Measurements from ENCODE around the gene PIN4. TPM values are rescaled to one million over a fixed set of nuclear protein-coding genes. Genes with fewer than 3 reads are reported as not detected.

The PIN4 gene
- total RNA-seq, 1 experiment from 2014 or later: 9.5 TPM

GRCh38 chrX:72143609-72143907 is 38.0 kb upstream of the PIN4 start:
- ChIA-PET CTCF (no interaction called here), POLR2A (no interaction called here), RAD21 (ENCODE audit: low non-redundant PET in 1 of 2, low total read pairs in 2 of 2, uncharacterized antibody in 2 of 2, unreplicated experiment in 2 of 2) (no interaction called here)
- Histone ChIP-seq H2AFZ (ENCODE audit: low read depth, low read length, poor library complexity, severe bottlenecking) (no peak overlapping the region), H3K36me3 (ENCODE audit: control insufficient read depth in 1 of 2, insufficient read depth in 2 of 2, low read length in 2 of 2) (no peaks in the 10 kb centered on the region), H3K9ac (ENCODE audit: low read length) (no peak overlapping the region), H3K27ac (ENCODE audit: low read depth, low read length) (no peak overlapping the region), H3K9me2 (ENCODE audit: insufficient read depth) (no peaks in the 10 kb centered on the region), H3K9me3 (ENCODE audit: control insufficient read depth in 1 of 2, insufficient read depth in 1 of 2, low read depth in 1 of 2, low read length in 2 of 2) (no peaks in the 10 kb centered on the region), H3K4me1 (ENCODE audit: control insufficient read depth in 1 of 2, insufficient read depth in 2 of 2, low read length in 2 of 2) (no peaks in the 10 kb centered on the region), H3K79me2 (ENCODE audit: insufficient read depth, low read length) (no peaks in the 10 kb centered on the region), H3K4me2 (ENCODE audit: low read length) (no peak overlapping the region), H3K27me3 (ENCODE audit: insufficient read depth, low read length) (no peaks in the 10 kb centered on the region), H3K4me3 (replicated peaks in 1 of 2; ENCODE audit: low read depth in 1 of 2, low read length in 2 of 2) (no peak overlapping the region), H4K20me1 (ENCODE audit: insufficient read depth) (no peaks in the 10 kb centered on the region)
- intact Hi-C loops (cut with micrococcal nuclease): no loop called here
- DNase-seq (ENCODE audit: low read depth, low spot score) (no peak), ATAC-seq (no peak)
- no peak for TF ChIP-seq CEBPB (IDR thresholded peaks at IDR 0.05; ENCODE audit: low read depth)
- no peak for TF ChIP-seq ZBTB33 (IDR thresholded peaks at IDR 0.05; ENCODE audit: extremely low read depth, insufficient replicate concordance, low read length)
- no peak for TF ChIP-seq CTCF (IDR thresholded peaks at IDR 0.05 in 2 of 3, conservative IDR thresholded peaks at IDR 0.05 in 1 of 3; ENCODE audit: borderline replicate concordance in 1 of 3, insufficient read depth in 1 of 3, low read depth in 2 of 3, low read length in 2 of 3)
- TF ChIP-seq RAD21 (IDR thresholded peaks at IDR 0.05; ENCODE audit: low read depth): no peak
- TF ChIP-seq REST (IDR thresholded peaks at IDR 0.05; ENCODE audit: low read depth): no peak
- no peak for TF ChIP-seq POLR2A (IDR thresholded peaks at IDR 0.05; ENCODE audit: borderline replicate concordance, extremely low read depth, insufficient read depth, insufficient read length)
- TF ChIP-seq EGR1 (IDR thresholded peaks at IDR 0.05; ENCODE audit: low read depth): no peak
- no peak for TF ChIP-seq EZH2 (IDR thresholded peaks at IDR 0.05)
- TF ChIP-seq JUND (IDR thresholded peaks at IDR 0.05): no peak
- no peak for TF ChIP-seq ELF1 (IDR thresholded peaks at IDR 0.05; ENCODE audit: borderline replicate concordance, low read depth)
- no peak for TF ChIP-seq SIN3A (IDR thresholded peaks at IDR 0.05; ENCODE audit: low read depth)
- no TSS peak for BruUV-seq (replicated peaks)
